MCF 10A (cell line): ENCODE measurements around the gene EPHB6. TPM values are rescaled to one million over a fixed set of nuclear protein-coding genes. Genes with fewer than 3 reads are reported as not detected.

Experiments
- BruUV-seq: library from RNA; stranded (reverse); fragments of 400-500 nt; replicated peaks from 2 replicates; lab custom pipeline; 2021; lab: Mats Ljungman, UMichigan
- CTCF ChIA-PET: fragments of 300-600 bp; sonication (Branson Sonifier 250); formaldehyde crosslinking; extraction: SDS; loops from one replicate; lab custom pipeline; 2021; ENCODE audit warnings: antibody characterized with exemption, inconsistent platforms; lab: Yijun Ruan, JAX
- POLR2A ChIA-PET: fragments of 300-600, 350-650 bp; sonication (Branson Sonifier 250); formaldehyde crosslinking; extraction: SDS; loops from one replicate; lab custom pipeline; 2020; ENCODE audit warnings: antibody characterized with exemption, inconsistent platforms; lab: Yijun Ruan, JAX
- DNase-seq: peaks from one replicate; pipeline ENCODE4 v3.0.0-alpha.2; 2018; ENCODE audit not compliant: unreplicated experiment
- H3K27ac Mint-ChIP-seq: one replicate; pipeline ENCODE4 v1.8.0; 2022; ENCODE audit warnings: mild to moderate bottlenecking, low read depth, mixed read lengths; ENCODE audit not compliant: unreplicated experiment
- H3K27me3 Mint-ChIP-seq: one replicate; pipeline ENCODE4 v1.8.0; 2022; ENCODE audit warnings: mixed read lengths; ENCODE audit not compliant: insufficient read depth, unreplicated experiment
- H3K36me3 Mint-ChIP-seq: one replicate; pipeline ENCODE4 v1.8.0; 2022; ENCODE audit warnings: mild to moderate bottlenecking, moderate library complexity, mixed read lengths; ENCODE audit not compliant: insufficient read depth, unreplicated experiment
- H3K4me1 Mint-ChIP-seq: one replicate; pipeline ENCODE4 v1.8.0; 2022; ENCODE audit warnings: mixed read lengths; ENCODE audit not compliant: insufficient read depth, unreplicated experiment
- H3K4me3 Mint-ChIP-seq: one replicate; pipeline ENCODE4 v1.8.0; 2022; ENCODE audit warnings: mild to moderate bottlenecking, moderate library complexity, mixed read lengths; ENCODE audit not compliant: unreplicated experiment
- H3K9me3 Mint-ChIP-seq: one replicate; pipeline ENCODE4 v1.8.0; 2022; ENCODE audit warnings: mixed read lengths; ENCODE audit not compliant: unreplicated experiment
- CTCF ChIP-seq: fragments of 200-600 bp; IDR thresholded peaks from one replicate; pipeline ENCODE4 v1.8.0; 2022; ENCODE audit warnings: antibody characterized with exemption, mild to moderate bottlenecking; ENCODE audit not compliant: unreplicated experiment
- intact Hi-C: fragments of 100-400 bp; cut with micrococcal nuclease; formaldehyde crosslinking; loops from 2 replicates; pipeline ENCODE4 v1.14.1; 2022
- total RNA-seq: library from RNA; stranded (reverse); gene quantifications from 2 replicates; pipeline ENCODE4 v1.2.3, GENCODE V29; 2022

EPHB6 gene
- total RNA-seq, 1 experiment from 2014 or later, result 1.4 TPM

- H3K4me1 Mint-ChIP-seq, result no peaks in the 10 kb centered on the region
- no TSS peak for BruUV-seq
- ChIA-PET POLR2A (no interaction called here), CTCF (interaction anchor here (0.6 to 8.9 kb wide), 16 partner anchors 10 to 333 kb away, joined by 3 to 127 read pairs (median 6); partner anchors contain the start of gene EPHB6)
- no peak overlapping the region for H3K27ac Mint-ChIP-seq
- H3K36me3 Mint-ChIP-seq, result no peaks in the 10 kb centered on the region
- no peak for TF ChIP-seq CTCF
- peaks cover 55% of the 10 kb centered on the region for H3K27me3 Mint-ChIP-seq
- DNase-seq, result no peak
- no peak overlapping the region for H3K4me3 Mint-ChIP-seq
- no peaks in the 10 kb centered on the region for H3K9me3 Mint-ChIP-seq
- intact Hi-C loops, result loop anchor here (10.0 kb wide), 2 partner anchors 122 to 332 kb away; no protein-coding TSS in a partner anchor
Observed at GRCh38 chr7:142882338-142882678, 27.4 kb downstream of the EPHB6 start.

- Mint-ChIP-seq H3K4me3 (no peak overlapping the region), H3K27me3 (peaks cover 48% of the 10 kb centered on the region), H3K27ac (no peak overlapping the region), H3K4me1 (no peaks in the 10 kb centered on the region), H3K9me3 (no peaks in the 10 kb centered on the region), H3K36me3 (no peaks in the 10 kb centered on the region)
- ChIA-PET CTCF (interaction anchor here (1.0 to 8.9 kb wide), 6 partner anchors 12 to 120 kb away, joined by 3 to 127 read pairs (median 26); no protein-coding TSS in a partner anchor), POLR2A (no interaction called here)
- intact Hi-C loops, result loop anchor here (10.0 kb wide), 2 partner anchors 122 to 332 kb away; no protein-coding TSS in a partner anchor
- DNase-seq, result no peak
- TF ChIP-seq CTCF, result no peak
- BruUV-seq, result no TSS peak
Observed at GRCh38 chr7:142883145-142883544, 28.3 kb downstream of the EPHB6 start.

GRCh38 chr7:142883571-142884285 lies 28.9 kb downstream of the EPHB6 start:
- CTCF ChIA-PET, result interaction anchor here (1.0 to 8.9 kb wide), 5 partner anchors 20 to 120 kb away, joined by 3 to 127 read pairs (median 6); no protein-coding TSS in a partner anchor
- no TSS peak for BruUV-seq
- no peak for DNase-seq
- Mint-ChIP-seq H3K4me1 (no peaks in the 10 kb centered on the region), H3K36me3 (no peaks in the 10 kb centered on the region), H3K9me3 (no peaks in the 10 kb centered on the region), H3K4me3 (no peak overlapping the region), H3K27ac (no peak overlapping the region), H3K27me3 (peaks cover 42% of the 10 kb centered on the region)
- POLR2A ChIA-PET, result no interaction called here
- intact Hi-C loops, result loop anchor here (10.0 kb wide), 2 partner anchors 121 to 331 kb away; no protein-coding TSS in a partner anchor
- no peak for TF ChIP-seq CTCF

GRCh38 chr7:142884286-142884640 lies 29.4 kb downstream of the EPHB6 start:
- H3K27me3 Mint-ChIP-seq, result peaks cover 37% of the 10 kb centered on the region
- no peaks in the 10 kb centered on the region for H3K36me3 Mint-ChIP-seq
- H3K4me3 Mint-ChIP-seq, result no peak overlapping the region
- H3K27ac Mint-ChIP-seq, result no peak overlapping the region
- H3K4me1 Mint-ChIP-seq, result no peaks in the 10 kb centered on the region
- DNase-seq, result no peak
- POLR2A ChIA-PET, result no interaction called here
- H3K9me3 Mint-ChIP-seq, result no peaks in the 10 kb centered on the region
- TF ChIP-seq CTCF, result no peak
- no TSS peak for BruUV-seq
- intact Hi-C loops, result loop anchor here (10.0 kb wide), 2 partner anchors 121 to 331 kb away; no protein-coding TSS in a partner anchor
- CTCF ChIA-PET, result interaction anchor here (8.9 kb wide), 1 partner anchor 119 kb away, joined by 127 read pairs; no protein-coding TSS in a partner anchor
